Hepatocyte (in vitro differentiated cells): ENCODE results near the gene SLCO2A1. TPM values are rescaled to one million over a fixed set of nuclear protein-coding genes. Genes with fewer than 3 reads are reported as not detected.
A peak's percentile ranks its signal among the peaks of the same experiment; 100 is the strongest.

Source experiments
- DNase-seq: peaks from one replicate; pipeline ENCODE4 v3.0.0-alpha.2; 2016; ENCODE audit warnings: low spot score
- H2AFZ ChIP-seq: fragments of 200-600 bp; sonication (generic); 2 replicates; pipeline ENCODE4 v1.6.0; 2016; ENCODE audit warnings: antibody characterized with exemption, mild to moderate bottlenecking
- H3K27ac ChIP-seq: fragments of 200-600 bp; sonication (generic); 2 replicates; pipeline ENCODE4 v1.5.1; 2016; ENCODE audit warnings: mild to moderate bottlenecking
- H3K27me3 ChIP-seq: fragments of 200-600 bp; sonication (generic); 2 replicates; pipeline ENCODE4 v1.6.1; 2016
- H3K36me3 ChIP-seq: fragments of 200-600 bp; sonication (generic); replicated peaks from 2 replicates; pipeline ENCODE4 v1.5.1; 2016; ENCODE audit warnings: low read depth; ENCODE audit not compliant: insufficient read depth
- H3K4me1 ChIP-seq: fragments of 200-600 bp; sonication (generic); 2 replicates; pipeline ENCODE4 v1.5.1; 2016; ENCODE audit warnings: mild to moderate bottlenecking, moderate library complexity; ENCODE audit not compliant: insufficient read depth
- H3K4me2 ChIP-seq: fragments of 200-600 bp; sonication (generic); 2 replicates; pipeline ENCODE4 v1.6.0; 2016
- H3K4me3 ChIP-seq: fragments of 200-600 bp; sonication (generic); 2 replicates; pipeline ENCODE4 v1.5.1; 2016; ENCODE audit warnings: mild to moderate bottlenecking
- H3K79me2 ChIP-seq: fragments of 200-600 bp; sonication (generic); 2 replicates; pipeline ENCODE4 v1.6.0; 2017; ENCODE audit warnings: mild to moderate bottlenecking
- H3K9me2 ChIP-seq: fragments of 200-600 bp; sonication (generic); replicated peaks from 2 replicates; pipeline ENCODE4 v1.6.0; 2017; ENCODE audit warnings: mild to moderate bottlenecking; ENCODE audit not compliant: insufficient read depth
- H3K9me3 ChIP-seq: fragments of 200-600 bp; sonication (generic); 2 replicates; pipeline ENCODE4 v1.5.1; 2016; ENCODE audit warnings: low read depth, mild to moderate bottlenecking
- H4K20me1 ChIP-seq: fragments of 200-600 bp; sonication (generic); 2 replicates; pipeline ENCODE4 v1.6.0; 2016; ENCODE audit warnings: mild to moderate bottlenecking; ENCODE audit not compliant: insufficient read depth, poor library complexity, severe bottlenecking
- CTCF ChIP-seq: fragments of 200-600 bp; sonication (generic); IDR thresholded peaks from 2 replicates; pipeline ENCODE4 v1.5.1; 2016; ENCODE audit warnings: antibody characterized with exemption, mild to moderate bottlenecking; ENCODE audit not compliant: poor library complexity
- EZH2 ChIP-seq: fragments of 200-600 bp; sonication (generic); IDR thresholded peaks from 2 replicates; pipeline ENCODE4 v1.6.1; 2016; ENCODE audit warnings: antibody characterized with exemption, mild to moderate bottlenecking, borderline replicate concordance
- EZH2phosphoT487 ChIP-seq: fragments of 200-600 bp; sonication (generic); IDR thresholded peaks from one replicate; pipeline ENCODE4 v1.6.1; 2018; ENCODE audit warnings: antibody characterized with exemption, mild to moderate bottlenecking, low read depth, moderate library complexity; ENCODE audit not compliant: unreplicated experiment, severe bottlenecking
- WGBS: methylation state at CpG from one replicate; pipeline ENCODE4 v1.1.6; 2016; ENCODE audit warnings: low lambda C conversion rate; ENCODE audit errors: missing lambda C conversion rate; 5-methylcytosine and 5-hydroxymethylcytosine counted together
- polyA plus RNA-seq: library from polyadenylated mRNA; unstranded; fragments of >200 nt; fragmentation: Nextera tagmentation; extraction: Ambion mirVana; gene quantifications from 2 replicates; pipeline ENCODE4 v1.2.1, GENCODE V29; 2016
- total RNA-seq: library from RNA; depleted of rRNA; stranded (reverse); fragments of >200 nt; gene quantifications from 2 replicates; pipeline ENCODE4 v1.2.3, GENCODE V29; 2014

SLCO2A1 gene
- total and polyA plus RNA-seq, 2 experiments from 2014 or later = 2.3 to 8.4 TPM

- H3K4me1 ChIP-seq = peaks cover 11% of the 10 kb centered on the region
- H3K27me3 ChIP-seq = peaks cover 23% of the 10 kb centered on the region
- peak overlapping the region; percentile 100 for H3K4me2 ChIP-seq
- no peaks in the 10 kb centered on the region for H4K20me1 ChIP-seq
- TF ChIP-seq EZH2phosphoT487 (no peak), CTCF (no peak), EZH2 (no peak)
- no peaks in the 10 kb centered on the region for H3K9me2 ChIP-seq
- H3K4me3 ChIP-seq = peak overlapping the region; percentile 82
- H2AFZ ChIP-seq = peak overlapping the region; percentile 72
- no peaks in the 10 kb centered on the region for H3K36me3 ChIP-seq
- peak; percentile 69 for DNase-seq
- no peaks in the 10 kb centered on the region for H3K79me2 ChIP-seq
- WGBS = 38% methylated on average over 16 of the region's 16 CpGs
- H3K27ac ChIP-seq = peak overlapping the region; percentile 70
- H3K9me3 ChIP-seq = no peaks in the 10 kb centered on the region
Observed at GRCh38 chr3:134030379-134031347, 938 bp upstream of the SLCO2A1 start.

- peak overlapping the region; percentile 72 for H2AFZ ChIP-seq
- DNase-seq = peak; percentile 50
- H3K4me2 ChIP-seq = peak overlapping the region; percentile 100
- H3K27ac ChIP-seq = peak overlapping the region; percentile 70
- H3K4me3 ChIP-seq = peak overlapping the region; percentile 82
- H3K79me2 ChIP-seq = no peaks in the 10 kb centered on the region
- H3K4me1 ChIP-seq = peaks cover 11% of the 10 kb centered on the region
- H3K9me2 ChIP-seq = no peaks in the 10 kb centered on the region
- TF ChIP-seq CTCF = no peak
- TF ChIP-seq EZH2 = no peak
- TF ChIP-seq EZH2phosphoT487 = no peak
- no peaks in the 10 kb centered on the region for H3K36me3 ChIP-seq
- no peaks in the 10 kb centered on the region for H4K20me1 ChIP-seq
- H3K27me3 ChIP-seq = peaks cover 23% of the 10 kb centered on the region
- no peaks in the 10 kb centered on the region for H3K9me3 ChIP-seq
- WGBS = under 1% methylated on average over 41 of the region's 43 CpGs
Observed at GRCh38 chr3:134029256-134029733, 430 bp downstream of the SLCO2A1 start.

DNA sequence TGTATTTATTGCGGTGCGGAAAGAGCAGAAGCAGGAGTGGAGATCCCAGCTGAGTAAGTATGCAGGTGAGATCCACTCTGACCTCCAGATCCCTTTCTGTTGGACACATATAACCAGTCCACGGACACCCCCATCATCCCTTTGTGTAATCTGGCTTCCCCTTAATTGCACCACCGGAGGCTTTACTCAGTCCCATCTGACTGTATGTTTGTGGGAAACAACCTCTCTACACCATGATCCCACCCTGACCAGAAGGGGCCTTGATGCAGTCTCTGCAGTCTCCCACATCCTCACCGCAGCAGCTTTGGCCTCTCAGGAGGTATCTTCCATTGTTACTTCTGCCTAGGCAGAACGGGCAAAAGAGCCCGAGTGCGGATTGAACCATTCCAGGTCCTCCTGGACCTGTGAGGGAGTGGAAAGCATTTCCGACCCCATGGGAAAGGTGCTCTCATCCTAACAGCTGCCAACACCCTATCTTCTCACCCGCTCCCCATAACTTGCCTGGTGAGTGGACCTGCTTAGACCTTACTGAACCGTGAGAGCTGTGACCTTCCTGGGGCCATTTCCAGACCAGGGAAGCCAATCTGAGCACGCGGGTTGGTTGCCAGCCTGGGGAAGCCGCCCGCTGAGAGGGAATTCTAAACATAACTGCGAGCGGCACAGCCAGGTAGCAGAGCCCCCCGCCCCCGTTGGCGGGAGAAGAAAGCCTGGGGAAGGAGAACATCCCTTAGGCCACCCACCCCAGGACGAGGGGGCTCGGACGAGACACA, 1.1 kb downstream of the SLCO2A1 start:
- TF ChIP-seq EZH2 (no peak), EZH2phosphoT487 (no peak), CTCF (no peak)
- no peak for DNase-seq
- peaks cover 23% of the 10 kb centered on the region for H3K27me3 ChIP-seq
- no peaks in the 10 kb centered on the region for H4K20me1 ChIP-seq
- H3K9me3 ChIP-seq = no peaks in the 10 kb centered on the region
- peak overlapping the region; percentile 100 for H3K4me2 ChIP-seq
- H2AFZ ChIP-seq = peak overlapping the region; percentile 72
- H3K36me3 ChIP-seq = no peaks in the 10 kb centered on the region
- peaks cover 11% of the 10 kb centered on the region for H3K4me1 ChIP-seq
- no peaks in the 10 kb centered on the region for H3K79me2 ChIP-seq
- WGBS = 28% methylated on average over 22 of the region's 23 CpGs
- H3K4me3 ChIP-seq = peak overlapping the region; percentile 82
- no peak overlapping the region for H3K27ac ChIP-seq
- no peaks in the 10 kb centered on the region for H3K9me2 ChIP-seq
